Stimulated activated CD8-positive, alpha-beta memory T cell treated with anti-CD3 and anti-CD28 coated beads, Interleukin-15, amount 100 ng/mL, for 4 hours (primary cell): Measurements from ENCODE around the gene CCSER1.
"Not testable (repeated sequence)": the region's sequence is repeated elsewhere in the genome, so short reads cannot be mapped to it uniquely, and the experiment has no call there.

ENCODE experiments used
- DNase-seq, 2 donors: peaks; one replicate each; pipeline ENCODE4 v3.0.0-alpha.2; 2020; ENCODE audit warnings: low read depth in 2 of 2

Gene CCSER1

DNA sequence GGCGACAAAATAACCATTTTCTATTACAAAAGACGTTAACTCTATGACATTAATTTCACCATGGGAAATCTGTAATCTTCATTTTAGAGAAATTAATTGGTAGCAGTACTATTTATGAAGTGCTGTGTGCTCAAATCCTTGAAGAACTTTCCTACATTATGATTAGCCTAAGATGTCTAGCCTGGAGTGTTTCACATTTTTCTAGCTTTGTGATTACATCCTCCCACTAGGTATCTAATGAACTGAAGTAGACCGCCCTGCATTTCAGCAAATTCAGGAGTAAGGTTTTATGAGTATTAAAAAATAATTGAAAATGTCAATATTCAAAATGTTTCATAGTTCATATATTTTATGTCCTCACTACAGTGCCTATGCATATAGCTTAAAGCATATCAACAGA is 713.1 kb downstream of the CCSER1 start:
- DNase-seq = no peak

DNA sequence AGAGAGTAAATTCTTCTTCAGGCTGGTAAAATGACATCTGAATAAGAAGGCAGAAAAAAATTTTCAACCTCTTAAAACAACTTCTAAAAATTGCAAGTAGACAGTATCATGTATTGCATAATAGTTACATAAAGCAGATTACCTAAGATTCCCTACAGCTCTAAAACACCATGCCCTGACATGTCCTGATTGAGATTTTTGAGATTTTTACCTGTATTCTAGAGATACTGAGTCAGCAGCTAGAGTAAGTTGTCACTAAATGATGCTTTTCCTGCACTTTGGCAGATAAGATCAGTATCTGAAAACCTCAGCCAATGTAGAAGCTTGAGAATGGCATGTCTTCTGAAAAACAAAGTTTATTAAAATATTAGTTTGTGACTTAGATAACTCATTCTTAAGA is 713.6 kb downstream of the CCSER1 start:
- no peak for DNase-seq

DNA sequence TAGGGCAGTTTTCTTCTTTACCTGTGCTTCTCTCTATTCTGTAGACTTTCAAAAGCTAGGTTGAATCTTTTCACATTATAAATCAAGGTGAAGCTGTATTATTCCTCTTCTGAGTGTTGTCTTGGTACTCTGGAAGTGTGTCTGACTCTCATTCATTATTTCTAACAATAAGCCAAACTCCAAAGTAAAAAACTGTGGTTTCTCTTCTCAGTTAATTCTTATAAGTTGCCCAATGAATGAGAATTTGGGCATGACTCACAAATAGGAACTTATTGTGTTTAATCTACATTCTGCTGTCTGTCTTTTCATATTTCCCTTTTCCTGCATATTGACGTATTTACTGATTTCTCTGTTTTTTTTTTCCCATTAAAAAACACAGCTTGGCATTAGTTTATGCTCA is 714.5 kb downstream of the CCSER1 start:
- DNase-seq = no peak

DNA sequence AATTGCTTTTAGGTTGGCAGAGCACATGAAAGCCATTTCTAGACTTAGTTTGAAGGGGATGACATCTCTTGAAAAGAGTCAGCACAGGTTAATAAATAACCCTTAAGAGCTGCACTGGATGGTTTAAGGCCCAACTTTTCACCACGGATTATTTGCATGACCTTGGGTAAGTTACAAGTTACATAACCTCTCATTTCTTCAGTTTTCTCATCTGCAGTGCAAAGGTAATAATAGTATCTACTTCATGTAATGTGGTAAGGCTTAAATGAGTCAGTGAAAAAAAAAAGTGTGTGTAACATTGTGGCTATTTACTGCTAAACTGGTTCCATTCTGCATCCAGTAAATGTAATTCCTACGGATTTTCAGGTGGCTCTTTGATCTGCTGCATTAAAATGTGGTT is 715.8 kb downstream of the CCSER1 start:
- DNase-seq = no peak

DNA sequence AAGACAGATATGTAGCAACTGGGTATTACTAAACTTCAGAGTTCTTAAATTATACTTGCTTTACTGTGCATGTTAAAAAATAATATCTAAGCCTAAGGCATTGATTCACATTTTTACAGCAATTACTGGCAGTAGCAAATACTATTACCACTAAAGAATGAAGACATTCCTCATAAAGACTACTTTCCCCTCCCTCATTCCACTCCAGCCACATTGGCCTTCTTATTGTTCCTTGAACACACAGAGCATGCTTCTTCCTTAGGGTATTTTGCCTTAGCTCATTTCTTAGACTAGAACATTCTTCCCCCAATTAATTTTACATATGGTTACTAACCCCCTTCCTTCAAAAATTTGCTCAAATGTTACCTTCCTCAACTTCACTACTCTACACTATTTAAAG is 717.0 kb downstream of the CCSER1 start:
- no peak for DNase-seq

DNA sequence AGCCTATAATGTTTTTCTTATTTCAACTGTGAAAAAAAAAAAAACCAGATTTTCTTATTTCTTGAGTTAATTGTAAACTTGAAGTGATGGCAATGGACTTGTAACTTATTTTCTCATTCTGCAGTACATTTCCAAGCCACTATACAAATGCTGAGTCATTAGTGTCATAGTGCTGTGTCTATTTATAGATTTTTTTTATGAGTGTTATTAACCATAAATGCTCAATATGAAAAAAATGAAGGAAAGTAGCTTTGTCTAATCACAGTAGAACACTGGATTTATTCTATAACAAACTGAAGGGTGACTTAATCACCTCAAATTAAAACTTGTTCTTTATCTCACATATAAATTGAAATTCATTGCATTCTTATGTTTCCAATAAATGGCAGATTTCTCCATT is 718.6 kb downstream of the CCSER1 start:
- no peak for DNase-seq

DNA sequence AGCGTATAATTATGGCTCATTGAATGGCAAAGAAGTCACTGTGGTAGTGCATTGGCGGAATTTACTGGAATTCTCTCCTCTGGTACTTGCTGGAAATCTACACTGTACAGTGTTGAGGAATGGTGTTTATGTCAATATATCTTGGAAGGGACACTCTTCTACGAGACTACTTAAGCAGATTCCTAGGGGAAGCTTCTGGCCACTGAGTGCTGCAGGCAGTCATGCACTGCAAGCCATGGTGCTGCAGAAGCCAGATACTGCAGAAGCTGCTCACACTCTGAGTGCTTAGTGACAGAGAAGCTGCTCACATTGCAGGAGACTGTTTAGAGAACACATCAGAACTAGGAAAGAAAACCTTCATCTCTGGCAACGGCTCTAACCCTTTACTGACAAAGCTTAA is 725.0 kb downstream of the CCSER1 start:
- DNase-seq = no peak

DNA sequence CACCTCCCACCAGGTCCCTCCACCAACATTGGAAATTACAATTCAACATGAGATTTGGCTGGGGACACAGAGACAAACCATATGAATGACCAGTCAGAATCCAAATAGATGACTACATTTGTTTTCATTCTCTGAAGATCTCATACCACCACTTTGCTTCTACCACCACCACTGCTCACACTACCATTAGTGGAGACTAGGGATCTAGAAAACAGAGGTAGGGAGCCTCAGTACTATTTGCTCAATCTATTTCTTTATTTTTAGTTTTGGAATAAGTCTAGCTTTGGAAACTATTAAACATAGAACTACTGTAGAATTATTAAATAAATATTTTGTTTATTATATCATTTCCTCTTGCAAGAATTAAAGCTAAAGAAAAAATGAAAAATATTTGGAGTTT is 727.9 kb downstream of the CCSER1 start:
- DNase-seq = no peak

DNA sequence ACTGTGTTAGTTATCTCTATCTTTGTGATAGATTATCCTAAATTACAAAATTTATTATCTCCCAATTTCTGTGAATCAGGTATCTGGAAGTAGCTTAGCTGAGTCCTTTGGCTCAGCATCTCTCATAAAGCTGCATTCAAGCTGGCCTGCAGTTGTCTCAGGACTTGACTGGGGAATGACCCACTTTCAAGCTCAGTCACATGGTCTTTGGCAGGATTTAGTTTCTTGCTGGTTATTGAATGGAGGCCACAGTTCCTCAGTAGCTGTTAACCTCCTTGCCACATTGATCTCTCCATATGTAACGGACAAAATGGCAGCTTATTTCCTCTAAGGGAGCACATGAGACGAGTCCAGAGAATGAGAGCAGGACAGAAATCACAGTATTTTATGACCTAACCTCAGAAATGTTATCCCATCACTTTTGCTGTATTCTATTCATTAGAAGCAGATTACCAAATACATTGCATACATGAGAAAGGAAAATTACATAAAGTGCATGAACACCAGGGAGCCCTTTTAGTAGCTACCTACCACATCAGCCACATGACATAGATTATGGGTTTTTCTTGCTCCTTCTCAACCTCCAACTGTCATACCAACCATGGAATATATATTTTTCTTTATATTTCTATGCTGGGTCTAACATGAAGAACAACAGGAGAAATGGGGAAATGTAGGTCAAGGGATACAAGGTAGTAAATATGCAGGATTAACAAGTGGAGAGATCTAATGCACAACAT is 730.1 kb downstream of the CCSER1 start:
- DNase-seq = no peak

DNA sequence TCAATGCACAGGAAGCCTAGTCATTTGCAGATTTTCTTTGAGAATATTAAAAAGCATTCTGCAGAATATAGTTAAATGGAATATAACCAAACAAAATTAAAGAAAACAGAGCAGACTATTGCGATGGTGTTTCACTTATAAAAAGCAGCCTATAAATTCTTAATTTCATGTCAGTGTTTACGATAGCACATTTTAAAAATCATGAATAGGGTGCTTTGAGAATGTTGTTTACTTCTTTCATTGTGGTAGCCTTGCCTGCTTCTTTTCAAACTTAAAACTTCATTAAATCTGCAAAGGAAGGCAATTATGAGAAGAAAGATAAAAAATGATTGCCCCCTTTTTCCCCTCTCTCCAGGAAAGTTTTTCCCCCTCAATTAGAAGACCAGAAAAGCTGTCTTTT is 748.6 kb downstream of the CCSER1 start:
- no peak for DNase-seq

DNA sequence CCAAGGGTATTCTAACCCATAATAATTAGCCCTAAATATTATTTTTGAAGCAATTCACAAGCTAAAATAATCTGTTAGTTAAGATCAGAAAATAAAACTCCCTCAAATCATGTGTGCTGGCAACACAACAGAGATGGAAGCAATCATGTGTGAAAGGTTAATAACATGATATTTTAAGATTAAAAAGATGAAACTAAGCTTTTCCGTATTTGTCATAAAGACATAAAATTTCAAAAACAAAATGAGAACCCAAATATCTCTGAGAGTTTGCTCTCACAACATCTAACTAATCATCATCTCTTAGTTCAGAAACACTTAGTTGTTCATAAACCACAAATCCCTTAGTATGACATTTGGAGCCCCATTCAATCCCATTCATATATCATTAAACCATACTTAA is 749.1 kb downstream of the CCSER1 start:
- no peak for DNase-seq

DNA sequence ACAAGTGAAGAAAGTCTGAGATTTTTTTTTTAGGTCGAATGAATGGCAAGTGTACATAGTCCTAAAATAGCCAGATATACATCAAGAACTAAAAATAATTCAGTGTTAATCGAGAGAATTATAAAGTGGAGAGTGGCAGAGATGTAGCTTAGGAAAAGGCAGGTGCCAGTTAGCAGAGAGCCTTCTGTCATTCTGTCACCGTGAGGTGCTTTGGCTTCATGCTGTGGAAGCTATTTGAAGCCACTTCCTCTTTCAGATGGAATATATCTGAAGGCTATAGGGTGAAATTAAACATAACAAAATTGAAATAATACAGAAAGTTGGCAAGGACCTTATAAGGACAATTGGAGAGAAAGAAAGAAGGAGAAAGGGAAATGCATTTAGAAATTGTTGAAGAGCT is 756.3 kb downstream of the CCSER1 start:
- no peak for DNase-seq

DNA sequence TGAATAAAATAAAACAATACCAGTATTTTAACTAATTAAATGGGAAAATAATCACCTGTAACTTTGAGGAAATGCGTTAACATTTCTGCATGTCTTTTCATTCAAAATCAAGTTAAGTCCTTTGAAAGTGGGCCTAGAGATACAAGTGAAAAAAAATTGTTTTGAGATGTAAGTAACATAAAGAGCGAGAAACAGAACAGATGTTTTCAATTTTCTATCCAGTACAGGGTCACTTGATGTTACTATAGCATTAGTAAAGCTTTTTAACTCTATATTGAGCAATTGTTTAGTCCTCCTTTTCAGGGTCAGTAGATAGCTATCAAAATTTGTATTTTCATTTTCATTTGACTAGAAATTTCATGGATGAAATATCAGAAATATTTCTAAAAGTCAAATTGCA is 761.4 kb downstream of the CCSER1 start:
- DNase-seq = no peak

DNA sequence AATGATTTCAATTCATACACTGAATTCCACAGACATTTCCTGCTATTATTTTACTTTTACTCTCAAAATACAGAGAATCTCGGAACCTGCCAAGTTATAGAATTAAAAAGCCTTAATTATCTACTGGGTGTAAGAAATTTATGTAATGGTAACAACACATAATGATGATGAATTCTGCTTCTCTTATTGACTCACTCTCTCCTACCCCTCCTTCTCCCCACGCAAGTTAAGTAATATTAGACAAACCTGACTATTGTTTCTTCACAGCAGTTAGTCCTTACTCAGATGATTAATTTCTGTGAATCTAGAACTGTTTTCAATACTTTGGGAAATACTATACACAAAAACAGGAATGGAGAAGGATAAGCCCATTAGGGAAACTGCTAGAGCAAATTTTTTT is 762.0 kb downstream of the CCSER1 start:
- DNase-seq = no peak

DNA sequence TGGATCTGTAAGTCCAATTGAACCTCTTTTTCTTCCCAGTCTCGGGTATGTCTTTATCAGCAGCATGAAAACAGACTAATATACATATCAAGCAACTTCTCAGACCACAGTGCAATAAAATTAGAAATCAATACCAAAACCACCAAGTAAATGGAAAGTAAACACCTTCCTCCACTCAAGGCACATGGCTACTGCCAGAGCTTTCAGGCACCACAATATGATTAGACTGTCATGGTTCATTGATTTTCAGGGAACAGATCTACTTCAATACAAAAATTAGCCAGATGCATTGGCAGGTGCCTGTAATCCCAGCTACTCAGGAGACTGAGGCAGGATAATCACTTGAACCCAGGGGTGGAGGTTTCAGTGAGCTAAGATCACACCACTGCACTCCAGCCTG is 776.2 kb downstream of the CCSER1 start:
- not testable (repeated sequence) for DNase-seq

DNA sequence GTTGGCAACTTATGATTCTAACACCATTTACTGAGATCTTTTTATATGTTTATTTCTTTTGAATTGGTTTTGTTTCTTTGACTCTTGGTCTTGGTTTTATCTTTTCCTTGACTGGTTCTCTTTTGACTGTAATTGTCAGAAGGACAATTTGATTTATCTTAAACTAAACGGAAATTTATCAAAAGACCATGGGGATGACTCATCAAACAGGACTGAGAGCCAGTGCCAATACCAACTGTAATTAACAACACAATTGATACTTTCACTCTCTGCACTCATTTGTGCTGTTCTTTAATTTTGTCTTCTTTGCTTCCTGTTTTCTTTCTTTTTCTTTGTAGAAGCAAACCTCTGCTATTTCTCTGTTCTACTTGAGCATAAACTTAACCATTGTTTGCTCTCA is 776.8 kb downstream of the CCSER1 start:
- DNase-seq = no peak

DNA sequence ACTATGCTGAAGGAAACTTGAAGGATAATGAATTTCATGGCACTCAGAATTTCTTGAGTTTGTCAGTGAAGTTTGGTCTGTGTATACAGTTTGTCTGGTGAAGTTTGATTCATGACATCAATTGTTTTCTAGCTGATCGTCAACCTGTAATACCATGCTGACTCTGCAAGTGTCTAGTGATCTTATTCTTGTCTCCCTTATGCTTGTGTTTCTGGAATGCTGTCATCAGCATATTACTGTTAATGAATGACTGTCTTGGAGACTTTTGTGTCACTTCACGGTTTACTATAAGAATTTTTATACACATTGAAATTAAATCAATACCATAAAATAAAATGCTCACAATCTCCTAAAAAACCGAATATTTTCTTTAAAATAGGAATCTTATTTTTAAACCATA is 779.0 kb downstream of the CCSER1 start:
- no peak for DNase-seq

DNA sequence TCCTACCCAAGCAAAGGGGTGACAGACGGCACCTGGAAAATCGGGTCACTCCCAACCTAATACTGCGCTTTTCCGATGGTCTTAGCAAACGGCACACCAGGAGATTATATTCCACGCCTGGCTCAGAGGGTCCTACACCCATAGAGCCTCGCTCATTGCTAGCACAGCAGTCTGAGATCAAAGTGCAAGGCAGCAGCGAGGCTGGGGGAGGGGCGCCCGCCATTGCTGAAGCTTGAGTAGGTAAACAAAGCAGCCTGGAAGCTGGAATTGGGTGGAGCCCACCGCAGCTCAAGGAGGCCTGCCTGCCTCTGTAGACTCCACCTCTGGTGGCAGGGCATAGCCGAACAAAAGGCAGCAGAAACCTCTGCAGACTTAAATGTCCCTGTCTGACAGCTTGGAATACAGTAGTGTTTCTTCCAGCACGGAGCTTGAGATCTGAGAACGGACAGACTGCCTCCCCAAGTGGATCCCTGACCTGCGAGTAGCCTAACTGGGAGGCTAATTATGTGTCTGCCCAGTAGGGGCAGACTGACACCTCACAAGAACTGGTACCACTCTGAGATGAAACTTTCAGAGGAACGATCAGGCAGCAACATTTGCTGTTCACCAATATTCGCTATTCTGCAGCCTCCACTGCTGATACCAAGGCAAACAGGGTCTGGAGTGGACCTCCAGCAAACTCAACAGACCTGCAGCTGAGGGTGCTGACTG is 784.7 kb downstream of the CCSER1 start:
- not testable (repeated sequence) for DNase-seq

DNA sequence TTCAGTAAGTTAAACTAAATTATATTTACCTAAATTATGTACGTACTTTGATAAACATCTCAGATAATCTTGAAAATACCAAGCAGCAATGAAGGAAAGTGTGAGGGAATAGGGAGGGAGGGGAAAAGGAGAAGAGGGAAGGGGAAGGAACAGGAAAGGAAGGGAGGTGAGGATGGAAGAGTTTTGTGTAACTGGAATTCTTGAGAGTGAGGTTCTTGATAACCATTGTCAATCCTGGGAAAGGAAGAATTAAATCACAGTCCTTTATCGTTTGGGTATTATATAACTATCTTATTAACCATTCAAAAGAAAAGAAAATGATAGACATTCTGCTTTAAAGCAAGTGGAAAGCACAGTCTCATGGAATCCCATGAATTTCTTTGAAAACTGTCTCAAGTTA is 795.0 kb downstream of the CCSER1 start:
- DNase-seq = no peak

DNA sequence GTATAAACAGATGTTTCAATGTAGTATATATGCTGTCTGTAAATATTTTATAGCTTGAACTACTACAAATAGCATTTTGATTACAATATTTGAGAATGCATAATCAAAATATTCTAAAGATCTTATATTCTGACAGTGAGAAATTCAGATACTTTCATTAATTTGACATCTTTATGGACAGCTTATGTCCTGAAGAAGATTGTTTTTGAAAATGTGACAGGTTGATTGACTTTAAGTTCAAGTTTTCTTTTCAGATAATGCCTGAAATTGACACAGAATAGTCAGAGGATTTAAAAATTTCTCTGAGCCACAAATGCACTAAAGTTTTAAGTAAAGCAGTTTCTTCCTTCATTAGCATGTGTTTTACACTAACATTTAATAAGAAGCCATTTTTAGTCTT is 799.8 kb downstream of the CCSER1 start:
- DNase-seq = no peak

DNA sequence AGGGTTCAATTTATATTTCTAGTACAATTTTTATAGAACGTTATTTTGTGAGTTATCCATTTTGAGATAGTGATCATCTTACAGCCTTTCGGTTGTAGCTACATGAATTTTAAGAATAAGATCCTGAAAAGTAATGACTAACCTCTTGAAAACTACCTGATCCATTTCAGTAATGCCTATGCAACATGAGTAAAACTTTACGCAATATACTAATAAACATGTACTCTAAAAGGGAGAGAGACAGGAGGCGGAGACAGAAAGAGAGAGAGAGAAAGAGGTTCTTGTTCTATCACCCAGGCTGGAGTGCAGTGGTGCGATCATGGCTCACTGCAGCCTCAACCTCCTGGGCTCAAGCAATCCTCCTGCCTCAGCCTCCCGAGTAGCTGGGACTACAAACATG is 816.1 kb downstream of the CCSER1 start:
- DNase-seq = no peak

DNA sequence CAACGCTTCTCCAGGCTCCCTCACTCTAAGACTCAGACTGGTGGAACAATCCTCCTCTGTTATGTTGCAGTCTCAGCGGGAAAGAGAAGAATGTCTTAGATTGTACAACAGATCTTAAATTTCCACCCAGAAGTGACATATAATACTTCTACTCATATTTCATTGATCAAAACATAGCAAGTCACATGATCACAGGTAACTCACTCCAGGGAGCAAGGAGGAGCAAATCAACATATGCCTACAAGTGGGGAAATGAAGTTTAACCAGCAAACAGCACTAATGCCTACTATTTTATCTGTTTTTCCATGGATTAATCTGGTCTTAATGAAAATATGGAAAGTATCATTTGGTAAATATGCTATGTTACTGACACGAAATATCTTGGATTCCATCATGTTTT is 819.8 kb downstream of the CCSER1 start:
- no peak for DNase-seq

DNA sequence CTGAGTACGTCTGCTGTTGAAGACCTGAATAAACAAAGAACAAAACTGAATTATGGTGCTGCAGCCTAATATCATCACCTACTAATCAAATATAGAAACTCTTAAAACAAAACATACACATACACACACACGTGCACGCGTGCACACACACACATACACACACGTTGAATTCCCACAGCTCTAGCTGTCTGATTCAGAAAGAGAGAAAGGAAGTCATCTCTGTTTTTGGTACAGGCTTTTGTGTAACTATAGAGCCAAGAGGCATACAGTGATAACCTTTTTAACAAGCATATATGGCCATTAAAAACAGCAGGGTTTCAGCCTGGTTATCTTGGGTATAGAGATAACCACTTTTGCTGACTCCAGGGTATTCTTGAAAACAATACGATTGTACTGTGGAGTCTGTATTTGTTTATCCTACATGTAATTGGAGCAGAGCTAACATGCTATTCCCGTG is 823.2 kb downstream of the CCSER1 start:
- DNase-seq = no peak

DNA sequence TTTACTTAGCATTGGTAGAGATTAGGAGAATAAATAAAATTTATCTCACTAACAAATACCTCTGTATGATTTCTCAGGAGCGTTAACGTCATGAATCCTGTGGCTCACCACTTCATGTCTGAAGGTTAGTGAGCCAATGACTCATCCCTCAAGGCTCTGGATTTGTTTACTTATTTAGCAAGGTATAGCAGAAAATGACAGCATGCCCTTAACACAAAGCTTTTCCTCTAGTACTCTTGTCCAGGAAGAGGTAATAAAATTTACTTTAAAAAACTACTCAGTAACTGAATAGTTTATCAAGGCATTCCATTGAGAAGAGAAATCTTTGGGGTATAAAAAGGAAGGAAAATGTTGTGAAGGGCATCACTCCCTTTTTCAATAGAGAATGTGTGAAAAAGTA is 823.8 kb downstream of the CCSER1 start:
- DNase-seq = no peak
